AG09319 (cell line): ENCODE results near the gene ANTKMT.
A peak's percentile ranks its signal among the peaks of the same experiment; 100 is the strongest.

Experiments
- DNase-seq: peaks from one replicate; pipeline ENCODE4 v3.0.0-alpha.2; 2010; ENCODE audit warnings: low read depth; ENCODE audit errors: extremely low read depth
- CTCF ChIP-seq: IDR thresholded peaks from 2 replicates; pipeline ENCODE4 v1.5.1; 2011; ENCODE audit warnings: low read depth, mild to moderate bottlenecking, inconsistent platforms, low read length, moderate library complexity

ANTKMT gene

GRCh38 chr16:733382-734207 is 12.6 kb downstream of the ANTKMT start:
- DNase-seq = no peak
- TF ChIP-seq CTCF = peak; percentile 38

- no peak for DNase-seq
- TF ChIP-seq CTCF = no peak
Measured at GRCh38 chr16:734208-734980, 13.4 kb downstream of the ANTKMT start.

- no peak for DNase-seq
- TF ChIP-seq CTCF = no peak
Measured at GRCh38 chr16:734981-735881, 14.3 kb downstream of the ANTKMT start.

- no peak for TF ChIP-seq CTCF
- no peak for DNase-seq
Measured at GRCh38 chr16:735982-736453, 15.1 kb downstream of the ANTKMT start.

GRCh38 chr16:736936-737481 is 16.1 kb downstream of the ANTKMT start:
- DNase-seq = no peak
- no peak for TF ChIP-seq CTCF

GRCh38 chr16:739560-740458 is 18.9 kb downstream of the ANTKMT start:
- DNase-seq = no peak
- TF ChIP-seq CTCF = no peak
